HG03520 (cell line): ENCODE data around the gene MYLK.

Experiments
- ATAC-seq: cut with Tn5 transposase; IDR thresholded peaks from one replicate; pipeline ENCODE4 v1.9.1; 2021; ENCODE audit warnings: mild to moderate bottlenecking, moderate library complexity; ENCODE audit not compliant: unreplicated experiment

MYLK gene

GRCh38 chr3:123683505-123684154 lies 200.5 kb downstream of the MYLK start:
- ATAC-seq: no peak

GRCh38 chr3:123682781-123683504 lies 201.2 kb downstream of the MYLK start:
- no peak for ATAC-seq

DNA sequence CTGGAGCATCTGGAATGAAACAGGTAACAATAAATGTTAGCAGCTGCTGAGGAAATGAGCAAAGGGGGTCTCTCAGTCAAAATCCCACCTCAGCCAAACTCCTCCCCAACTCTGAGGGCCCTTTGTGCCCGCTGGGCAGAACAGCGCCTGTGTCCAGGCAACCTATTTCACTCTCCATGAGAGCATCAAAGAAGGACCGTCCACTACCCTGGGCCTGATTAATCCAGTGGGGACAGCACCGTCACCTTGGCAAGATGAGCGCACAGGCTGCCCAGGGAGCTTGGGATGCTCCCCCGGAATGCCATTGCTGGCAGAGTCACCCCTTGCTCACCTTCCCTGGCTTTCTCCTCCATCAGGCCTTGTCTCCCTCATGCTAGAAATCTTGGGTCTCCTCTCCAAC lies 201.8 kb downstream of the MYLK start:
- ATAC-seq: no peak

DNA sequence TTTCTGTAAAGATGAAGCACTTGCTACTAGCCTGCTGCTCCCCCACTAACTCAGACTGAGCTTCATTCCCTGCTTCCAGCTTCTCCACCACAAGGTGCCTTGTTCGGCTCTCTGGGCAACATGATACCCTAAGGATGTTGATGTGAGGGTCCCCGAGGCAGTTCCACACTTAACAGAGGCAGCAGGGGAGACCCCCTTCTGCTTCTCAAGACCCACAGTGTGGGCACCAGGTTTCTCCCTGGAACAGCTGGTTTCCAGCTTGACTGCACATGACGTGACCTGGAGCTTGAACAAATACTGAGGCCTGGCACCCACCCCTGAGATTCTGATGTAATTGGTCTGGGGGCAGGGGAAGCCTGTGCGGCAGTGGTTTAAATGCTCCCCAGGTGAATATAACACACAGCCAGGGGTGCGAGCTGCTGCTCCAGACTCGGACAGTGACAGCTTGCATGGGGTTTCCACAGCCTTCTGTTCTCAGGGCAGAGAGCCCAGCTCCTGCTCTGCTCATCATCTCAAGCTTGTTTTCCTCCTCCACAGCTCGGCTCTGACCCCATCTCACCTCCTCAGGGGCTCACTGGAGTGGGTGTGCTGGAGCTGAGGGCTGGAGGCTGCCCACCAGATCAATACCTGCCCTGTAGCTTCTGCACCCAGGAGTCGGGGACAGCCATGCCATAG lies 204.3 kb downstream of the MYLK start:
- ATAC-seq: no peak

DNA sequence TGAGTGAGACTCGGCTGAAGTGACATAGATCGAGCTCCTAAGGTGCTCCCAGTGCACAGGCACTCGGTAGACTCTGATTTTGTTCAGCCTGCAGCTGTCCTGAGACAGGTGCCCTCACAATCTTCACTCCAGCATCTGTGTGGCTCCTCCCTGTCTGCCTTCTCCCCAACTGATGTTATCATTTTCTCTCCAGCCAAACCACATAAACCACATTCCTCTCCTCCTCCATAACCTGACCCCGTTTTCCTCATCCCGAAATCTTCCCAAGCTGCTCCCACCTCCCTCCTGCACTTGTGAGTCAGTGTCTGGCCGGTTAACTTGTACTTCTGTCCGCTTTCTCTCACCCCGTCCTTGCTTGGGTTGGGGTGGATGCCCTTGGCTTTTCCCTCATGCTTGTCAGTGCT lies 206.0 kb downstream of the MYLK start:
- no peak for ATAC-seq

GRCh38 chr3:123672429-123673146 lies 211.5 kb downstream of the MYLK start:
- ATAC-seq: no peak

DNA sequence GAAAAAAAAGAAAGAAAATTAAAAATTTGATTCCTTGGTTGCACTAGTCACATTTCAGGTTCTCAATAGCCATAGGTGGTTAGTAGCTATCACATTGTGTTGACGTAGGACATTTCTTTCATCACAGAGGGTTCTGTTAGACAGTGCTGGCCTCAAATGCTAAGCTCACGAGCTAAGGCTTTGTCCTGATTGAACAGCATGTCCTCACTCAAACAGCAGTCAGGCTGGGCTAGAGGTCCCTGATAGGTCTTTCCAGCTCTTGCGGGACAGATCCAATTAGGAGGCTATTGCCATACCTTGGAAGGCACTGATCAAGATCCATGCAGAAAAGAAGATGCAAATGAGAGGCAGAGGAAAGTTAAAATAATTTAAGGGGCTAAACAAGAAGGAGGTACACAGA lies 213.4 kb downstream of the MYLK start:
- no peak for ATAC-seq

DNA sequence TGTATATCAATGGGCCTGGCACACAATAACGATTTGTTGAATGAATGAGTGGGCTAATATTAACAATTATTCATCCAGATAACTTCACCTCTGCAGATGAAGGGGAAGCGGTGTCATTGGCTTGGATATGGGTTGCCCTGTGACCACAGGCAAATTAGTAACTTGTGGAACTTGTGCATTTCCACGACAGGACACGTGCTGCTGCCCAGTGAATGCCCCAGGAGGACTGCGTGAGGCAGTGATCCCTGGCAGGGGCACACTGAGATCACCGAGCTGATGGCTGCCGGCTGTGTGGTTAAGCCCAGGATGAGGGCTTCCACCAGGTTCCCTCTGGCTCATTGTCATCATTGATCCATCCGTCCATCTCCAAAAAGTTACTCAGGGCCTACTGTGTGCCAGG lies 215.2 kb downstream of the MYLK start:
- ATAC-seq: no peak

GRCh38 chr3:123667784-123668183 lies 216.3 kb downstream of the MYLK start:
- no peak for ATAC-seq

- ATAC-seq: no peak
Measured at GRCh38 chr3:123664753-123665152, 219.4 kb downstream of the MYLK start.

GRCh38 chr3:123663977-123664376 lies 220.2 kb downstream of the MYLK start:
- no peak for ATAC-seq

DNA sequence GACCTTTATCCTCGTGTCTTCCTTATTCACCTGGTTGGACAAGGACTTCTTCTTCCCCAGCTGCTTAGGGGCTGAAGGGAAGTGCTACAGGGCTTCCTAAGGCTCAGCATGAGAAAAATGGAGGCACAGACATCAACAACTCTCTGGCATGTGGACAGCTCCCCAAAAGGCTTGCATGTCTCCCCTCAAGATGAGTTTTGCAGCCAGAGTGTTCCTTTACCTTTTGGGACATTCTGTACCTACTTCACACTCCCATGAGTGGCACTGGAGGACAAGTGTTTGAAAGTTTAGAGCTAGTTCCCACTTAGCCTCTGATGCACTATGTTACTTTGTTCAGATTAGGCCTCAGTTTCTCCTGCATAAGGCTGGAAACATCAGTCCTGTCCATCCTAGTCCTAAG lies 222.2 kb downstream of the MYLK start:
- ATAC-seq: no peak

GRCh38 chr3:123660900-123661299 lies 223.2 kb downstream of the MYLK start:
- ATAC-seq: no peak

DNA sequence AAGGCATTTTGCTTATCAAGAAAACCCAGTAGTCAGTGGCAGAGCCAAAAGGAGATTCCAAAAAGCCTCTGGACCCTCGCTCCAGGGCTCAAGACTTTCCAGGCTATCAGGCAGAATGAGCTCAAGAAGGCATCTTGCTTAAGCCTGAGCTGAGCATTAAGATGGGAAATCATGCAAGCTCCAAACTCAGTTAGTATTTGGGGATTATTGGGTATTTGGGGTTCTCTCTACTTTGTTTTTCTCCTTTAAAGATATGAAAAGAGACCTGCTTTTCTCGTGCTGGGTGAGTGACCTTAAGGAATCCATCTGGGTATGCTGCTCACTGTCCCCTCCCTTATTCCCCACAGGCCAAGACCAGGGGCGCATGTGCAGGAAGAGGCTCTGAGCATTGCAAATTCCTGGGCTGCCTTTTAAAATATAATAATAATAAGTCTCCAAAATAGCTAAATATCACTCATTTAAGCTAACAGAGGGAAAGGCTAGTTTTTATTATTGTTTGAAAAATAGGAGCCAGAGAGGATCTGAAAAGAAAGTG lies 223.9 kb downstream of the MYLK start:
- no peak for ATAC-seq

DNA sequence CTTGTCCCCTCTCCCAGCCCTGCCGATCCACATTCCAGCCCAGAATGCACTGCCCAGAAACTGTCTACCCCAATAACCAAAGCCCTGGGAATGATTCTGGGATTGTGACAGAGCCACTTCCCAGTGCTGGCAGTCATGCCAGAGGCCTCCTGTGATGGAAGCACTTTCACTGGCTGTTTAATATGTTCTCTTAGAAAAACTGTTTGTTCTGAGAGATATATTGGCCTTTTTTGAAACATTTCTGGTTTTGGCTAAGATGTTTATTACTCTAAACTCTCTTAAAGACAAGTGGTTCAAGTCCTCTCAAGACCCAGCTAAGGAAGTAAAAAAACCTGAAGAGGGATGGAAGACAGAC lies 225.3 kb downstream of the MYLK start:
- no peak for ATAC-seq

- ATAC-seq: no peak
Measured at GRCh38 chr3:123658118-123658851, 225.8 kb downstream of the MYLK start.

DNA sequence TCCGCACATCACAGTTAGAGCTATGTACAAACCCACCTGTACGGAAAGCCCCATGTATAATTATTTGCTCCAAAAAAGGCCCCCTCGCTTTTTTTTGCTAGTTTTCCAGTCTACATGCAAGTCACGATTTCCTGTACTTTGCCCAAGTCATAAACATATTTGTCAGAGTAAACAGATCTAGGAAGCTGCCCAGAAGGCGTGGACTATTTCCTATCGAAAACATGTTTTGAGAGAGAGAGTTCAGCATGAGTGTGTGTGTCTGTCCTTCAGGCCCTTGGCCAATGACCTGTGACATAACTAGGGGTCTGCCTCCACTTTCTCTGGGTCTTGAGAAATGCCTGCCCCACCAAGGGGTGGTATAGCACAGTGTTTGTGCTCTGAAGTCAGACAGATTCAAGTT lies 226.6 kb downstream of the MYLK start:
- no peak for ATAC-seq

DNA sequence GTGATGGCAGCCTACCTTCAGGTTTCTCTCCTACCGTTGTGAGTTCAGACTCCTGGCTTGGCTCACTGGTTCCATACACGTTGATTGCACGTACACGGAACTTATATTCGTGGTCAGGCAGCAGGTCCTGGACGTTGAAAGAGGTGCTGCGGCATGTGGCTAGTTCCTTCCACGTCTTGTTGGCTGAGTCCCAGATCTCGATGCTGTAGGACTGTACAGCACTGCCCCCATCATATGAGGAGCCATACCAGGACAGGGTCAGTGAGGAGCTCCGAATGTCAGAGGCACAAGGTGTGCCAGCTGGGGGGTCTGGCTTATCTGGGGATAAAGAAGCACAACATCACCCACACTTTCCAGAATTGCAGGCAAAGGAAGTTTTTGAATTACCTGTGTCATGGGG lies 227.0 kb downstream of the MYLK start:
- no peak for ATAC-seq

- ATAC-seq: no peak
Measured at GRCh38 chr3:123656691-123657090, 227.4 kb downstream of the MYLK start.

- no peak for ATAC-seq
Measured at GRCh38 chr3:123656274-123656673, 227.9 kb downstream of the MYLK start.

DNA sequence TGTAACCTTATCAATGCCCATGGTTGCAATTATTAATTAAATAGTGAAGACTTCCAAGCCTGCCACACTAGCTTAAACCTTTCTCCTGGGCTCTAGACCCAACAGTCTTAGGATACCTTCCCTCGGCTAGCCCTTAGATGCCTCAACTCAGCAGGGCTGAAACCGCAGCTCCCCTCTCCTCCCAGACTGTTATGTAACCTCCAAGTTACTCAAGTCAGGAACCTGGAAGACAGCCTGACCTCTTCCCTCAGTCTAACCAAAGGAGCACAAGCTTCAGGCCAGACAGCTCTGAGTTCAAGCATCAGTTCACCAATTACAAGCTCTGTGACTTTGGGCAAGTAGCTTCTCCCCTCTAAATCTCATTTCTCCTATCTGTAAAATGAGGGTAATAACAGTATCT lies 228.7 kb downstream of the MYLK start:
- ATAC-seq: no peak
